COR-L47 (cell line): ENCODE measurements around the gene INSR.

Experiments
- DNase-seq: peaks from one replicate; lab custom pipeline; 2025; lab: John Stamatoyannopoulos, UW

INSR gene

DNA sequence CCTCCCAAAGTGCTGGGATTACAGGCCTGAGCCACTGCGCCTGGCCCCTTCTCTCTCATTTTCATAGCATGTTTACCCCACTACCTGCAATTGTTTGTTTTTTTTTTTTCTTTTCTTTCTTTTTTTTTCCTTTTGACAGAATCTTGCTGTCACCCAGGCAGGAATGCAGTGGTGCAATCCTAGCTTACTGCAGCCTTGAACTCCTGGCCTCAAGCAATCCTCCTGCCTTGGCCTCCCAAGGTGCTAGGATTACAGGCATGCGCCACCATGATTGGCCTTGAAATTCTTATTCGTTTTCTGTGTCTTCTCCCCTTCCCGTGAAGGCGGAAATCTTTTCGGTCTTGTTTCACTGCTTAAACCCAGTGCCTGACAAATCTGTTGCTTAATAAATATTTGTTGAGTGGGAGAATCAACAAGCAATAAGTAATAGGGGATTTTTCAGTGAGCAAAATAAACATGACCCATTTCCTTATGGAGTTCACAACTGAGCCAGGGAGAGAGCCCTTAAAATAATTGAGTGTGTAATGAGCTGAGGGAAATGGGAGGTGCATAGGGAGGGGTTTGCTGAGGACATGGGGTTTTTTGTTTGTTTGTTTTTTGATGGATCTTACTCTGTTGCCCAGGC is 1.8 kb upstream of the INSR start:
- no peak for DNase-seq

DNA sequence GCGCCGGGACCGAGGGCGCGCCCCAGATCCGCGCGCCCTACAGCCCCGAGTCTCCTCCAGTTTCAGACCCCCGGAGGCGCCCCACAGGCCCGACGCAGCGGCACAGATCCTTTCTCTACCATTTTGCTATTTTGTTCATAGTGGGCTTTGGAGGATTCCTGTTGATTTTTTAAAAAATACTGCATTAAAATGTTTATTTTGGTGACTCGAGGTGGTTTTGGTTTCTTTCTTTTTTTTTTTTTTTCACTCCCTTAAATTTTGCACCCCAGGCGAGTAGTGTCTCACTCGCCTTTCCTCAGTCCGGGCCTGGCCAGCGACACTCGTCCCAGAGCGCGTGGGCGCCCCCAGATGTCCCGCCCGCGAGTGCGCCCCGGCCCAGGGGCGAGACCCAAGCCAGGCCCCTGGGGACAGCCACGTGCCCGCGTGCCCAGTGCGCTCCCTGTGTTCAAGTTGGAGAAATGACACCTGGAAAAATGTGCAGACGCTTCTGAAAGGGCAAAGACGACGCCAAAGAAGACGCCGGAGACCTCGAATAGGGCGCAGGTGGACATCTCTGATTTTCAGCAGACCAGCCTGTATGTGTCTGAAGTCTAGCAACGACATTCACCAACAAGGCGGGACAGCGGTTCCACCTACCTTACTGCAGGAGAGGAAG is 471 bp upstream of the INSR start:
- DNase-seq, result no peak

DNA sequence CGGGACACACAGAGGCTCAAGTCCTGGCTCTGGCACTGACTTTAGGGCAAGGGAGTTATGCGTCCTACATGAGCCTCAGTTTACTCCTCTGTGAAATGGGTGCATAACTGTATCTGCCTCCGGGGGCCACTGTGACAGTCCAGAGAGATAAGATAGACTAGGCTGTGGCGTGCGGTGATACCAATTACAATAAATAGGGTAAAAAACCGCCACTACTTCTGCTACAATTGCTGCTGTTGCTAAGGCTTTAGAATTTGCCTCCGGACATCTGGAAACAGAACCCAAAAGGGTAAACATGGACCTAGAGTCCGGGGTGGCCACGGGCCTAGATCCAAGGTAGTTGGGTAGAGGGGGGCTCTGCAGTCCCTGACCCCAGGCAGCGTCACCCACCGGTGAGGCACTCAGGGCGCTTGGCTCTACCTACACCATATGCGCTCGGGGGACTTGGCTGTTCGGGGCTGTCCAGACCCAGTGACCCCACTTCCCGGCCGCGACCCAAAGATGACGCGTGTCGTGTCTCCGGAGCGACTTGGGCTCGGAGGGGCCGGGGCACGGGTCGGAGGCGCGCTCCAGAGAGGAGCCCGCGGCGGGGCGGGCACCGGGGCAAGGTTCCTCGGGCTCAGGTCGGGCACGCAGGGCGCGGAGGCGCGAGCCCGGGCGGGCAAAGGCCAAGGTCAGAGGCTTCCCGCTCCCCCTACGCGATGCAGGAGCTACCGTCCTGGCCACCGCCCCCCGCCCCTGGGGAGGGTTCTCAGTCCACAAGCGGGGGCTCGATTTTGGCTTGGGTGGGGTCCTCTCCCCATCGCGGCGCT is 1.1 kb downstream of the INSR start:
- no peak for DNase-seq

DNA sequence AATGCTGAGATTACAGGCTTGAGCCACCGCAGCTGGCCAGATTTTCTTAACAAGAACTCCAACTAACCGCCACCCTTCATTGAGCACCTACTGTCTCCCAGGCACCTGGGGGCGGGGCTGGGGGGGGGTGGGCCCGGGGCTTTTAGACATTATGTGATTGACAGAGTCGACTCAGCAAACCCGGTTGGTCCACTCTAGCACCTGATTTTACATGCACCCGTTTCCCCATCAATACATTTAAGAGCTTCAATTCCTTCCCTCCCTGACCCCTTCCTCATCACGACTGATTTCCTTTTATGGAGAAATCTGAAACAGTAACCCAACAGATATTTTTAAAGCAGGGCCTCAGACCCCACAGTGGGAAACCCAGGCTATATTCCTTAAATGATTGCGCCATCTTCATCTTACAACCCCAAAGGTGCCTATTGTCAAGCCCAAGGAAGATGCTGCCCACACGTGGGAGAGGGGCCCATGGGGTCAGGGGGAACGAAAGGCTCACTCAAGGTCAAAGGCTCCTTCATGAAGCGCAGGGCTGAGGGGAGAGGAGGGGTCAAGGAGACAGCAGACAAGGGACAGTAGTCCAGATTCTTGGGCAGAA is 1.8 kb downstream of the INSR start:
- no peak for DNase-seq

DNA sequence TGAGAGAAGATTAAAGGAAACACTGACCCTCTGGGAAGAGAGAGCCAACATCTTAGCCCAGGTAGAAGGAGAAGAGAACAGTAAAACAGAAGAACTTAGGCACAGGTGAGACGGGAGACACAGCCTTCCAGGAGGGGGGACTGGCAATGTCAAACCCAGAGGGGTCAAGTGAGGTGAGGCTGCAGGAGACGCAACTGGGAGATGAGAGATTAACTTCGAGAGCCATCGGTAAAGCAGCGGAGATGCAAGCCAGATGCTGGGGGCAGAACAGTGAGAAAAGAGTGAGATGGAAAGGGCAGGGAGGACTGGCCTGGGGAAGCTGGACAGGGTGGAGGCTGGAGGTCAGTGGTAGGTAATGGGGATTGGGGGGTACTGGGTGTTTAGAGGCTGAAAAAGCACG is 5.2 kb downstream of the INSR start:
- no peak for DNase-seq

DNA sequence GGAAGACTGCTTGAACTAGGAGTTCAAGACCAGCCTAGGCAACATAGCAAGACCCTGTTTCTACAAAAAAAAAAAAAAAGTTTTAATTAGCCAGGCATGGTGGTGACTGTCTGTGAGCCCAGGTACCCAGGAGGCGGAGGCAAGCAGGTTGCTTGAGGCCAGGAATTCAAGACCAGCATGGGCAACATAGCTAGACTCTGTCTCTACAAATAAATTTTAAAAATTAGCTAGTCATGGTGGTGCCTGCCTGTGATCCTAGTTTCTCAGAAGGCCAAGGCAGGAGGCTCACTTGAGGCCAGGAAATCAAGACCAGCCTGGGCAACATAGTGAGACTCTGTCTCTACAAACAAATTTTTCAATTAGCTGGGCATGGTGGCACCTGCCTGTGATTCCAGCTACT is 6.1 kb downstream of the INSR start:
- DNase-seq, result no peak

DNA sequence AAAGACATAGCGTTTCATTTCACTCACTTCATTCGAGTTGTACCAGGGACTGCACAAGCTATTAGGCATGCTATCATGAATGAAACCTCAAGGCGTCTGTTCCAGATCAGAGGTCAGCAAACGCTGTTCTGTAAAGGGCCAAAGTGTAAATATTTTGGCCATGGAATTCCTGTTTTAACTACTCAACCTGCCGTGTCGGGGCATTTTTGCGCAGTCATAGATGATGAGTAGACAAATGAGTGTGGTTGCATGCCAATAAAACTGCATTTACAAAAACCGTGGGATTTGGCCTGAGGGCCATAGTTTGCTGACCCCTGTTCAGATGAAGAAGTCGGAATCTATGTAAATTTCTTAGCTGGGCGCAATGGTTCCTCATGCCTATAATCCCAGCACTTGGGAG is 6.5 kb downstream of the INSR start:
- DNase-seq, result no peak

DNA sequence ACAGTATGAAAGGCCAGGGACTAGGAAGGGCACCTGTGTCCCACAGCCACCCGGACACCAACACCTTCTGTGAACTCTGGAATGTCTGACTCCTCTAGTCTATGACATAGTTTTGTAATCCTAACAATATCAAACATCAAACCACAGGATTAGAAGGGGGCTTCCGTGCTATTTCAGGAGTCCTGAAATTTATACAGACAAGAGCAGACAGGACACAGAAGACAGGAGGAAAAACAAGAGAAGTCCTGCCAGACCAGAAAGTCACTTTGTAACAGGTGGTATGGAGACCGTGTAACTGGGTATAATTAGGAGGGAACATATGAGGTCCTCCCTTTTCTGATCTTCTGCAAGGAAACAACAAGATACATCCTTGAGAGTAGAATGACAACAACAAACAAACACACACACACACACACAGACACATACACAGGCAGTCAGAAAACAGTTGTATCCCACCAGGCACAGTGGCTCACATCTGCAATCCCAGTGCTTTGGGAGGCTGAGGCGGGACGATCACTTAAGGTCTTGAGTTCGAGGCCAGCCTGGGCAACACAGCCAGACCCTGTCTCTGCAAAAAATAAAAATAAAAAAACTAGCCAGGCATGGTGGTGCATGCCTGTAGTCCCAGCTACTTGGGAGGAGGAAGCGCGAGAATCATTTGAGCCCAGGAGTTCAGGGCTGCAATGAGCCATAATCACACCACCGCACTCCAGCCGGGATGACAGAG is 13.1 kb downstream of the INSR start:
- no peak for DNase-seq

DNA sequence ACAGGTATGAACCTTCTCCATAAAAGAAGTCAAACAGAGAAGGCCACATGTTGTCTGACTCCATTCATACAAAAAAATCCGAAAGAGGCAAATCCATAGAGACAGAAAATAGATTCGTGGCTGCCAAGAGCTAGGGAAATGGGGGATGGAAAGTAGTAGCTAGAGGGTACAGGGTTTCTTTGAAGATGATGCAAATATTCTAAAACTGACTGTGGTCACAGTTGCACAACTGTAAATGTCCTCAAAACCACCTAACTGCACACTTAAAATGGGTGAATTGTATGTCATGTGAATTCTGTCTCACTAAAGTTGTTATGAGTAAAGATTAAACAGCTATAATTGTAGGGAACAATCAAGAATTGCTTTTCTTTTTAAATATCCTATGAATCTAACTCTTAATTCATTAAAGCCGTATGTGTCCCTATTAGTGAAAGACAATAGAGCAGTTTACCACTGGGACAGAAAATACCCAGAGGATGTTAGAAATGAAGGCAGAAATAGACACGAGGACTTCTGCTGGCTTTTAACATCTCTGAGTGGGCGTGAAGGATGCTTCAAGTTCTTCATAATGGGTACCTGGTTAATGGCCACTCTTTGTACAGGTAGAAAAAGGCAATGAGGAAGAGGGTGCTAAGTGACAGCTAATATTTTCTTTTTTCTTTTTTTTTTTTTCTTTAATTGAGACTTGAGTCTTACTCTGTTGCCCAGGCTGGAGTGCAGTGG is 21.2 kb downstream of the INSR start:
- DNase-seq, result no peak

DNA sequence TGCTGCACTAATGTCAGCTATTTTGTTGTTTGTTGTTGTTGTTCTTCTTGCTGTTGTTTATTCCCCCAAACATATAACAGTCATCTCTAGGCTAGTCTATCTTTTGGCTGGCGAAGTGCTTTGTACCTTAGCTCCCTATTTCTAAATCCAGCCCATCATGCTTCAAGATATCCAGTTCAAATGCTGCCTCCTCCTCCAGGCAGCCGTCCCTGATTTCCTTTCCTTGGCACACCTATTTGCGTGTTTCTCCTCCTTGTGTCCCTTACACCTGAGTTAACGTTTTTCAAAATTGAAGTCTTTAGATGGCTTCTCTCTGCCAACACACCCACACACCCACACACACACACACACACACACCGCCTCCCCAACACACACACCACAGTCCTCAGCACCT is 25.5 kb downstream of the INSR start:
- DNase-seq, result no peak

DNA sequence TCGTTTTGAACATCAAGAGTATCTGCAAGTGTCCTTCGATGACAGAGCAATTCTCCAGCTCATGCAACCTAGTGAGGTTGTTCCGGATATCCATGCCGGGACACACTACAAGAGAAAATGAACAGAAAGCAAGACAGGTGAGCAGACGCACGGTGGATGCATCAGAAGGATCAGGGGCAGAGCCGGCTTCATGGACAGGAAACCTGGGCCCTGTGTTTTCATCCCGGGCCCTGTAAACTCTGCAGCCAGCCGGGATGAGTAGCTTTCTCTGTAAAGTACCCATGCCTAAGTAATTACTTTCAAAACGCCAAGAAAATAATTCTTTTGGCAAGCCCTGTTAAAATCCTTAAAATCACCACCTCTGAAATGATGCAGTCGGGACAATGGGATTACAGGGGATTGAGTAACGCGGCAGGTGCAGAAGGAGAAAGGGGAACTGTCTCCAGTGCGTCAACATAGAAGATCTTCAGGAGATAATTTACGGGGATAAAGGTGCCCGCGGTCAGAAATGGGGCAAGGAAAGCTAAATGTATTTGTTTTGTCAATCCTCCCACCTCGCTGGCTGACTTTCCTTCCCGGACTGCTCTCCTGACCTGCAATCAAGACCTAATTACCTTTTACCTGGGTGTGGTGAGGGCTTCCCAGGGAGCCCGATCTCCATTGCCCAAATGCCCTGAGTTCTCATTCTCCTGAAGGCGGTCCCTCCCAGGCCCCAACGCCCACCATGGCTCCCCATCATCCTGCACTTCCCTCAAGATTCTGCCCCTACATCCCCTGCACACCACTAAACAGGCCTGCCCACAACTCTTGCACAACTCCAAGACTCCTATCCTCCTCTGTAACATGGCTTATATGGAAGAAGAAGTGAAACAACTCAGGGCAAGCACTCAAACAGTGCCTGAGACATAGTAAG is 26.2 kb downstream of the INSR start:
- no peak for DNase-seq

DNA sequence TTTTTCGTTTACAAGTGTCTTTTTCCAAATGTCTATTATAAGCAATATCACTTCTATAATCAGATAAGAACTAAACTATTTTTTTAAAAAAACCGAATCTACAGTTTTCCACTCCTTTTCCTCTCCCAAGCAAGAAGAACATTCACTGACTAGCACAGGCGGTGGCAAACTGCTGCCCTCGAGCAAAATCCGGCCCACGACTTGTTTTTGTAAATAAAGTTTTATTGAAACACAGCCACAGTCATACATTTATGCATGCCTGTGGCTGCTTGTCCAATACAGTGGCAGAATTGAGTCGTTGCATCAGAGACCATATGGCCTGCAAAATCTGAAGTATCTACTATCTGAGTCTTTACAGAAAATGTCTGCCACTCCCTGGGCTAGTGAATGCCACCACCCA is 27.4 kb downstream of the INSR start:
- DNase-seq, result no peak

DNA sequence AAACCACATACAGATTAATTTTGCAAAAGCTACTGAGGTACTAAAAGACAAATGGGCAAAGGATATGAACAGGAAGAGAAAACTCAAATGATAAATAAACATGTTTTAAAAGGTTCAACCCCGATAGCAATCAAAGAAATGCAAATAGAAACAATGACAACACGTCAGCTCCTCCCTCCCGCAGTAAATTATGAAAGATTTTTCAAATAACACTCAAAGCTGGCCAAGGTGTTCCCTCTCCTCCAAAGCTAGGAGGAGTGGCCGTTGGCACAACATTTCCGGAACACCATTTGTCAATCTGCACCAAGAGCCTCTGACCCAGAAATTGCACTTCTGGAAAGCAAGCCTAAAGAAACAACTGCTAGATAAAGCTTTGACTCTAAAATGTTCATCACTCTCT is 28.3 kb downstream of the INSR start:
- no peak for DNase-seq

DNA sequence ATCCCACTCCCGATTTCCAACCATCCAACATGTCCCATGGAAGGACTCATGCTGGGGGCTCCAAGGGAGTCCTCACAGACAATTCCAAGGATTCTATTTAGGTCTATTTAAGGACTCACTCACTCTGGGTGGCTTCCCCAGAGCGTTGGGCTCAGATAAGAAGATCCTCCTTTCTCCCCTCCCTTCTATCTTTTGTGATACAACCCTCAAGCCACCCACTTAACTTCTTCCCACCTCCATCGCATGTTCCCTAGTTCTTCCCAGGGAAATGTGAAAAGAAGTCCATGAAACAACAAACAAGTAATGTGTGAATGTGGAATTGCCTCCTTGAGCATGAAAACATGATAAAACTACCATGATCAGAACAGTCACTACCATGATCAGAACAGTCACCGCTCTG is 29.4 kb downstream of the INSR start:
- DNase-seq, result no peak

DNA sequence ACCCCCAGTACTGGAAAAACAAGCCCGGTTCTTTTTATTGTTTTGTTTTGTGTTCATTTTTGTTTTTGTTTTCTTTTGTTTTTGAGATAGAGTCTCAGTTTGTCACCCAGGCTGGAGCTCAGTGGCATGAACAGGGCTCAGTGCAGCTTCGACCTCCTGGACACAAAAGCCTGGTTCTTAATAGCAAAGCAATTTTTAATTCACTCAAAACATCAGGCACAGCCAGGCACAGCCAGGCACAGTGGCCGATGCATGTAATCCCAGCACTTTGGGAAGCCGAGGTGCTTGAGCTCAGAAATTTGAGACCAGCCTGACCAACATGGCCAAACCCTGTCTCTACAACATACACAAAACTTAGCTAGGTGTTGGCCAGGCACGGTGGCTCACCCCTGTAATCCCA is 30.7 kb downstream of the INSR start:
- DNase-seq, result no peak

DNA sequence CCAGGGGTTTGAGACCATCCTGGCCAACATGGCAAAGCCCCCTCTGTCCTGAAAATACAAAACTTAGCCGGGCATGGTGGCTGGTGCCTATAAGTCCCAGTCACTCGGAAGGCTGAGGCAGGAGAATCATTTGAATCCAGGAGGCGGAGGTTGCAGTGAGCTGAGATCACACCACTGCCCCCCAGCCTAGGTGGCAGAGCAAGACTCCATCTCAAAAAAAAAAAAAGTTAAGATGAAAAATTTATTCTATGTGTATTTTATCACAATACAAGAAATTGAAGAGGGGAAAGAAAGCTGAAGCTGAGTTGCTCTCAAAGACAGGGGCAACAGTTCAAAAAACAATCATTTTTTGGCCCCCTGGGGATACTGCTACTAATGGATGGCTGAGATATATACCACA is 31.1 kb downstream of the INSR start:
- no peak for DNase-seq

DNA sequence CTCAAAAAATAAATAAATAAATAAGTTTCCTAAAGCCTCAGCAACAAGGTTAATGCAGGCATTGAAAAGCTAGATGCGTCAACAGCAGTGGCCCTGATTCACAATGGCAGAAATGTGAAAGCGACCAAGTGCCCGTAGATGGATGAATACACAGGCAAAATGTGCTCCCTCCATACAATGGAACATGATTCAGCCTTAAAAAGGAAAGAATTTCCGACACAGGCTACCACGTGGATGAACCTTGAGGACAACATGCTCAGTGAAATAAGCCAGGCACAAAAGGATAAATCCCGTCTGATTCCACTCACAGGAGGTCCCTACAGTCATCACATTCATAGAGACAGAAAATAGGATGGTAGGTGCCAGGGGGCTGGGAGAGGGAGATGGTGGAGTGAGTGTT is 31.7 kb downstream of the INSR start:
- no peak for DNase-seq

DNA sequence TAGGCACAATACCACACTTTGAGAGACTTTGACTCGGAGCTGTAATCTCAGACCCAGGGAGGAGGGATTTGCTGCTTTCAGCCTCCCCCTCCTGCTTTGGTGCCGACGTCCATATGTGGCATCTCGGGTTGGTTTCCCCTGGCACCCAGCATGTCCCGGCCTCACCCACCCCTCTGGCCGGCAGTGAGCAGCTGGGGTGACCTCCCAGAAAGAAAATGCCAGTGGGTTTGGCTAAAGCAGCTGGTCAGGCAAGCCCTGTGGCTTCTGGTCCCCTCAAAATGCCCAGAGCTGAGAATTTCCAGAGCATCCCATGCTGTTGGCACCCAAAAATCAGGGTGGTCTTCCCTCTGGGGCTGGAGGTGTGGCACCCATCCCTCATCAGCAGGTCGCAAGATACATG is 34.1 kb downstream of the INSR start:
- DNase-seq, result no peak

DNA sequence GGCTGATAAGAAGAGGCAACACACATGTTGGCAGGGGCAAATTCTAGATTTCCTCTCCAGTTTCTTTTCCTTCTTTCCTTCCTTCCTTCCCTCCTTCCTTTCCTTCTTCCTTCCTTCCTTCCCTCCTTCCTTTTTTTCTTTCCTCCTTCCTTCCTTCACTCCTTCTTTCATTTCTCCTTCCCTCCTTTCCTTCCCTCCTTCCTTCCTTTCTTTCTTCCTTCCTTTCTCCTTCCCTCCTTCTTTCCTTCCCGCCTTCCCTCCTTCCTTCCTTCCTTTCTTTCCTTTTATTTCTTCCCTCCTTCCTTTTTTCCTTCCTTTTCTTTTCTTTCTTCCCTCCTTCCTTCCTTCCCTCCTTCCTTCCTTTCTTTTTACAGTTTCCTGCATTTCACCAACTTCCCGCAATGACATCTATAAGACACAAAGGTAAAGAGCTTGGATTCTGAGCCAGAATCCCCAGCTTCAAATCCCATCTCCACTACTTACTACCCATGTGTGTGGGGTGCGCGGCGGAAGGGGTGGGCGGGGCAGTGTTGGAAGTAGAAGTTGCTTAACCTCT is 35.3 kb downstream of the INSR start:
- DNase-seq, result no peak
